ENCODE results near the gene MCCC1.

- TF ChIP-seq POLR2A (IDR thresholded peaks at IDR 0.05) (no peak), CTCF (IDR thresholded peaks at IDR 0.05) (no peak)
Observed at GRCh38 chr3:183144363-183144762, 45.1 kb upstream of the MCCC1 start.
